ENCODE data around the gene FTO. TPM values are rescaled to one million over a fixed set of nuclear protein-coding genes. Genes with fewer than 3 reads are reported as not detected.

The FTO gene
- total and polyA plus RNA-seq, 2 of the 8 experiments (the other 6 are each of a cell fraction or from before 2014, with no cell fraction given), result 34.5 to 59.8 TPM

GRCh38 chr16:53960954-53961616, 257.1 kb downstream of the FTO start:
- H3K36me3 ChIP-seq (ENCODE audit: control insufficient read depth in 2 of 4, insufficient read depth in 4 of 4, low read length in 3 of 4), result no peaks in the 10 kb centered on the region
- H3K56ac ChIP-seq (replicated peaks; ENCODE audit: insufficient read length, low read depth, low read length), result no peak overlapping the region
- no peak overlapping the region for H2BK12ac ChIP-seq (ENCODE audit: low read depth, low read length)
- FAIRE-seq (no peak), DNase-seq (ENCODE audit: low read depth in 1 of 2, low spot score in 2 of 2) (no peak)
- H4K8ac ChIP-seq (ENCODE audit: extremely low read depth, insufficient read depth, low read length), result no peak overlapping the region
- H2BK120ac ChIP-seq (replicated peaks; ENCODE audit: low read depth, low read length), result no peak overlapping the region
- H3K79me1 ChIP-seq (ENCODE audit: low read depth, low read length), result no peaks in the 10 kb centered on the region
- no peak overlapping the region for H2BK20ac ChIP-seq (ENCODE audit: low read length)
- H3K4me3 ChIP-seq (ENCODE audit: extremely low read depth in 1 of 4, insufficient read depth in 2 of 4, low read depth in 3 of 4, low read length in 4 of 4), result no peak overlapping the region
- no peak overlapping the region for H3K14ac ChIP-seq (ENCODE audit: insufficient read length)
- H4K20me1 ChIP-seq (replicated peaks in 1 of 2; ENCODE audit: control insufficient read depth in 1 of 2, insufficient read depth in 2 of 2, low read length in 2 of 2), result no peaks in the 10 kb centered on the region
- no peak overlapping the region for H3K23ac ChIP-seq (ENCODE audit: insufficient read length)
- CTCF ChIA-PET (ENCODE audit: partially characterized antibody), result no interaction called here
- H3K27ac ChIP-seq (ENCODE audit: low read depth, low read length), result no peak overlapping the region
- H3K4me1 ChIP-seq (replicated peaks in 1 of 4; ENCODE audit: control insufficient read depth in 3 of 4, insufficient read depth in 4 of 4, low read length in 3 of 4), result no peaks in the 10 kb centered on the region
- WGBS, 2 experiments (ENCODE audit: extremely low coverage in 1 of 2, insufficient coverage in 1 of 2, insufficient read length in 1 of 2, insufficient replicate concordance in 2 of 2, low coverage in 1 of 2, low lambda C conversion rate in 2 of 2, missing lambda C conversion rate in 1 of 2), result 91% methylated on average over 6 of the region's 6 CpGs; no CpG with 5 or more reads in 1 of the 2 experiments
- no peaks in the 10 kb centered on the region for H3K23me2 ChIP-seq (ENCODE audit: low read depth, low read length)
- POLR2A ChIA-PET (ENCODE audit: partially characterized antibody), result no interaction called here
- no peak overlapping the region for H4K91ac ChIP-seq (replicated peaks; ENCODE audit: insufficient read length, low read length)
- no peak overlapping the region for H2BK5ac ChIP-seq (ENCODE audit: low read depth, low read length)
- no peak overlapping the region for H3K9ac ChIP-seq (replicated peaks in 1 of 4; ENCODE audit: extremely low read depth in 1 of 4, low read depth in 3 of 4, low read length in 3 of 4)
- H3K4me2 ChIP-seq (ENCODE audit: insufficient read depth in 1 of 2, low read depth in 2 of 2, low read length in 2 of 2), result no peak overlapping the region
- H2BK15ac ChIP-seq (ENCODE audit: low read length), result no peak overlapping the region
- H4K5ac ChIP-seq (ENCODE audit: insufficient read length, low read depth, low read length), result no peak overlapping the region
- H3K79me2 ChIP-seq (ENCODE audit: control insufficient read depth in 1 of 2, insufficient read depth in 2 of 2, low read length in 2 of 2), result no peaks in the 10 kb centered on the region
- no peaks in the 10 kb centered on the region for H3K27me3 ChIP-seq (replicated peaks in 1 of 4; ENCODE audit: control insufficient read depth in 3 of 4, extremely low read depth in 1 of 4, insufficient read depth in 3 of 4, low read length in 3 of 4)
- no peak overlapping the region for H3K4ac ChIP-seq (replicated peaks; ENCODE audit: insufficient read length, low read depth, low read length)
- H2AFZ ChIP-seq (ENCODE audit: low read length), result no peak overlapping the region
- no peak overlapping the region for H2AK5ac ChIP-seq (ENCODE audit: low read depth, low read length)
- H3K18ac ChIP-seq (ENCODE audit: extremely low read depth, low read length), result no peak overlapping the region
- H3K9me3 ChIP-seq (ENCODE audit: insufficient read depth in 2 of 2, low read depth in 1 of 2, low read length in 1 of 2), result no peaks in the 10 kb centered on the region
- no peak for TF ChIP-seq MAFK (IDR thresholded peaks at IDR 0.05; ENCODE audit: low read depth, low read length)
- no peak for TF ChIP-seq HDAC2 (IDR thresholded peaks at IDR 0.05; ENCODE audit: borderline replicate concordance in 1 of 2, low read depth in 2 of 2, low read length in 2 of 2)
- TF ChIP-seq SIN3A (conservative IDR thresholded peaks at IDR 0.05 in 1 of 2, IDR thresholded peaks at IDR 0.05 in 1 of 2; ENCODE audit: low read depth in 1 of 2, low read length in 2 of 2), result no peak
- no peak for TF ChIP-seq KDM1A (IDR thresholded peaks at IDR 0.05; ENCODE audit: borderline replicate concordance, low read length)
- TF ChIP-seq, protein P1, sequence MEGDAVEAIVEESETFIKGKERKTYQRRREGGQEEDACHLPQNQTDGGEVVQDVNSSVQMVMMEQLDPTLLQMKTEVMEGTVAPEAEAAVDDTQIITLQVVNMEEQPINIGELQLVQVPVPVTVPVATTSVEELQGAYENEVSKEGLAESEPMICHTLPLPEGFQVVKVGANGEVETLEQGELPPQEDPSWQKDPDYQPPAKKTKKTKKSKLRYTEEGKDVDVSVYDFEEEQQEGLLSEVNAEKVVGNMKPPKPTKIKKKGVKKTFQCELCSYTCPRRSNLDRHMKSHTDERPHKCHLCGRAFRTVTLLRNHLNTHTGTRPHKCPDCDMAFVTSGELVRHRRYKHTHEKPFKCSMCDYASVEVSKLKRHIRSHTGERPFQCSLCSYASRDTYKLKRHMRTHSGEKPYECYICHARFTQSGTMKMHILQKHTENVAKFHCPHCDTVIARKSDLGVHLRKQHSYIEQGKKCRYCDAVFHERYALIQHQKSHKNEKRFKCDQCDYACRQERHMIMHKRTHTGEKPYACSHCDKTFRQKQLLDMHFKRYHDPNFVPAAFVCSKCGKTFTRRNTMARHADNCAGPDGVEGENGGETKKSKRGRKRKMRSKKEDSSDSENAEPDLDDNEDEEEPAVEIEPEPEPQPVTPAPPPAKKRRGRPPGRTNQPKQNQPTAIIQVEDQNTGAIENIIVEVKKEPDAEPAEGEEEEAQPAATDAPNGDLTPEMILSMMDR (IDR thresholded peaks at IDR 0.05; ENCODE audit: control extremely low read depth in 1 of 3, insufficient read depth in 1 of 3, low read depth in 1 of 3, low read length in 3 of 3), result no peak
- TF ChIP-seq BRCA1 (IDR thresholded peaks at IDR 0.05; ENCODE audit: low read depth, low read length), result no peak
- TF ChIP-seq SIX5 (IDR thresholded peaks at IDR 0.05; ENCODE audit: low read depth, low read length), result no peak
- TF ChIP-seq KDM5A (IDR thresholded peaks at IDR 0.05; ENCODE audit: low read length), result no peak
- no peak for TF ChIP-seq YY1 (IDR thresholded peaks at IDR 0.05; ENCODE audit: low read depth, low read length)
- no peak for TF ChIP-seq NRF1 (IDR thresholded peaks at IDR 0.05; ENCODE audit: low read depth, low read length)

All from H1 (cell line).